ENCODE results near the gene FGA. TPM values are rescaled to one million over a fixed set of nuclear protein-coding genes. Genes with fewer than 3 reads are reported as not detected.
"Not testable (repeated sequence)": the region's sequence is repeated elsewhere in the genome, so short reads cannot be mapped to it uniquely, and the experiment has no call there.

FGA gene
- polyA plus RNA-seq, 2 of the 4 experiments (the other 2 are of a cell fraction): 10.2 to 130 TPM

DNA sequence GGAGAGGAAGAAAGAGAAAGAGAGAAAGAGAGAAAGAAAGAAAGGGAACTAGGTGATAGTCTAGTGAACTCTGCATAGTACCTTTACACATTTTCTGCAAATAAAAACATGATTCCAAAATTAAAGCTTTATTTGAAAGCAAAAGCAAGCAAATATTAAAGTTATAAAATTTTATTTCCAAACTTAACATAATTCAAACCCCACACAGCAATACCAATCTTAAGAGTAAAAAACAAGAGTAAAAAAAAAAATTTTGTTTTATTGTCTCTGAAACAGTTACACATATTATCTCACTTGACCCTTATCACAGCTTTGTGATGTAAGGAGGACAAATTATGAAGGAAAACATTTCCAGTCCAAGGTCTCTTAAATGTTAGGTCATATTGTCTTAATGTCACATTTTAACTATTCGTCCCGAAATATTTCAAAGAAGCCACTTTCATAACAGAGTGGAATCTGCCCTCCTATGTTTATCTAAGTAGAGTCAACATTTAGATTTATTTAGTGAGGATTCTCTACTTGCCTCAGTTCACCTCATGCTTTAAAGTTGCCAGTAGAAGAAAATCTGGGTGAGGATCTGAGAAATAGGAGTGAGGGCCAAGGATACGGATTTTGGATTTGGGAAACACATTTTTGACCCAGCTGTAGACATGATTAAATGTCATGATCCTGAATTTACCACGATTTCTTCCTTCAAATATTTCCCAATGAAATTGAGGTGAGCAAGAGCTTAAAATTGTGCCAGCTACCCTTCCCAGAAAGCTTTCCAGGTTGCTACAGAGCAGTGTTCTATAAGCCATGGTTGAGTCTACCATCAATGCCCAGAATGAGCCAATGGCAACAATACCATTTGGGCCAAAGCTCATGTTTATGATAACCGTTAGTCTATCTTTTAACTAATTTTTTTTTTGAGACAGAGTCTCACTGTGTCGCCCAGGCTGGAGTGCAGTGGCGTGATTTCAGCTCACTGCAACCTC lies 7.5 kb upstream of the FGA start (continued):
- TF ChIP-seq, protein P1, sequence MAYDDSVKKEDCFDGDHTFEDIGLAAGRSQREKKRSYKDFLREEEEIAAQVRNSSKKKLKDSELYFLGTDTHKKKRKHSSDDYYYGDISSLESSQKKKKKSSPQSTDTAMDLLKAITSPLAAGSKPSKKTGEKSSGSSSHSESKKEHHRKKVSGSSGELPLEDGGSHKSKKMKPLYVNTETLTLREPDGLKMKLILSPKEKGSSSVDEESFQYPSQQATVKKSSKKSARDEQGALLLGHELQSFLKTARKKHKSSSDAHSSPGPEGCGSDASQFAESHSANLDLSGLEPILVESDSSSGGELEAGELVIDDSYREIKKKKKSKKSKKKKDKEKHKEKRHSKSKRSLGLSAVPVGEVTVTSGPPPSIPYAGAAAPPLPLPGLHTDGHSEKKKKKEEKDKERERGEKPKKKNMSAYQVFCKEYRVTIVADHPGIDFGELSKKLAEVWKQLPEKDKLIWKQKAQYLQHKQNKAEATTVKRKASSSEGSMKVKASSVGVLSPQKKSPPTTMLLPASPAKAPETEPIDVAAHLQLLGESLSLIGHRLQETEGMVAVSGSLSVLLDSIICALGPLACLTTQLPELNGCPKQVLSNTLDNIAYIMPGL (CRISPR knock-in tag; IDR thresholded peaks at IDR 0.05; ENCODE audit: borderline replicate concordance): no peak
- TF ChIP-seq RAD21 (conservative IDR thresholded peaks at IDR 0.05 in 1 of 2, IDR thresholded peaks at IDR 0.05 in 1 of 2) (no peak; a peak in 1 of 5 replicates), GATA3 (IDR thresholded peaks at IDR 0.05; ENCODE audit: borderline replicate concordance) (peak; percentile 77), BHLHE40 (IDR thresholded peaks at IDR 0.05; ENCODE audit: low read depth, low read length) (no peak), RNF2 (IDR thresholded peaks at IDR 0.05; ENCODE audit: borderline replicate concordance, low read depth) (no peak), JUNB (IDR thresholded peaks at IDR 0.05) (peak; percentile 62), ZNF302 (CRISPR knock-in tag; IDR thresholded peaks at IDR 0.05) (no peak), HEYL (CRISPR knock-in tag; IDR thresholded peaks at IDR 0.05) (no peak)
- TF ChIP-seq, protein P2, sequence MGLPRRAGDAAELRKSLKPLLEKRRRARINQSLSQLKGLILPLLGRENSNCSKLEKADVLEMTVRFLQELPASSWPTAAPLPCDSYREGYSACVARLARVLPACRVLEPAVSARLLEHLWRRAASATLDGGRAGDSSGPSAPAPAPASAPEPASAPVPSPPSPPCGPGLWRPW (IDR thresholded peaks at IDR 0.05): peak; percentile 54

DNA sequence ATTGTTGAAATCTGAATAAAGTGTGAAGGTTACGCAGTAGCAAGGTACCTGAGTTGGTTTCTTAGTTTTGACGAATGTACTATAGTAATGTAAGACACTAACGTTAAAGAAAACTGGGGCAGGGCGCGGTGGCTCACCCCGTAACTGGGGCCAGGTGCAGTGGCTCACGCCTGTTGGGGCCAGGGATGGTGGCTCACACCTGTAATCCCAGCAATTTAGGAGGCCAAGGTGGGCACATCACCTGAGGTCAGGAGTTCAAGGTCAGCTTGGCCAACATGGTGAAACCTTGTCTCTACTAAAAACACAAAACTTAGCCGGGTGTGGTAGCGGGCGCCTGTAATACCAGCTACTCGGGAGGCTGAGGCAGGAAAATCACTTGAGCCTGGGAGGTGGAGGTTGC lies 6.7 kb upstream of the FGA start:
- FAIRE-seq; ATAC-seq; H3K4me3 ChIP-seq; POLR2A ChIA-PET; H3K9me3 ChIP-seq; DNase-seq (ENCODE audit: low read depth in 1 of 2, low spot score in 1 of 2): not testable (repeated sequence)
- H3K27ac ChIP-seq: peak overlapping the region; percentile 71 to 74
- H3K4me2 ChIP-seq: peak overlapping the region; percentile 74
- 88% methylated on average over 11 of the region's 11 CpGs for WGBS (ENCODE audit: missing lambda C conversion rate)
- CTCF ChIA-PET: interaction anchor here (0.6 to 2.0 kb wide), 3 partner anchors 21 to 863 kb away, joined by 3 to 9 read pairs (median 5); no protein-coding TSS in a partner anchor
- H3K4me1 ChIP-seq: peaks cover 62% of the 10 kb centered on the region

DNA sequence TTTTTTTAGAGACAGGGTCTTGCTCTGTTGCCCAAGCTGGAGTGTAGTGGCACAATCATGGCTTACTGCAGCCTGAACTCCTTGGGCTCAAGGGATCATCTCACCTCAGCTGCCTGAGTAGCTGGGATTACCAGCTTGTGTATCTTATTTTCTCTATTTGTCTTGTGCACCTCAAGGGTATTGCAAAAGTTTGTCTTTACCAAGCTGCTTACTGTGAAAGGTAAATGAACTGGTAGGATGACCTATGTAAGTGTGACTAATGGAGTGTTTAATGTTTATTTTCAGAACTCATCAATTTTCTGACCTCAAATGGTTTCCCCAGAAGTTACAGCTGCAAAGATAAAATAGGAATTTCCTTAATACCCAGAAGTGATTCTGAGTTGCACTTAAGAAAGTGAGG lies 5.3 kb upstream of the FGA start:
- ATAC-seq (peak; percentile 71 to 85; a peak in 5 of 6 replicates), DNase-seq (ENCODE audit: low read depth in 1 of 2, low spot score in 1 of 2) (peak in 1 of 2 experiments; percentile 92), FAIRE-seq (no peak)
- ChIA-PET POLR2A (interaction anchor here (0.6 kb wide), 2 partner anchors 18 to 31 kb away, joined by 3 to 6 read pairs; no protein-coding TSS in a partner anchor), CTCF (interaction anchor here (1.3 to 3.1 kb wide), 2 partner anchors 27 to 36 kb away, joined by 4 to 12 read pairs; no protein-coding TSS in a partner anchor)
- H3K4me2 ChIP-seq: peak overlapping the region; percentile 74
- H3K9me3 ChIP-seq: no peaks in the 10 kb centered on the region
- peaks cover 72% of the 10 kb centered on the region for H3K4me1 ChIP-seq
- peak overlapping the region in 1 of 2 experiments; percentile 71; a peak in 3 of 6 replicates for H3K27ac ChIP-seq
- H3K4me3 ChIP-seq: no peak overlapping the region
- TF ChIP-seq, protein P3, sequence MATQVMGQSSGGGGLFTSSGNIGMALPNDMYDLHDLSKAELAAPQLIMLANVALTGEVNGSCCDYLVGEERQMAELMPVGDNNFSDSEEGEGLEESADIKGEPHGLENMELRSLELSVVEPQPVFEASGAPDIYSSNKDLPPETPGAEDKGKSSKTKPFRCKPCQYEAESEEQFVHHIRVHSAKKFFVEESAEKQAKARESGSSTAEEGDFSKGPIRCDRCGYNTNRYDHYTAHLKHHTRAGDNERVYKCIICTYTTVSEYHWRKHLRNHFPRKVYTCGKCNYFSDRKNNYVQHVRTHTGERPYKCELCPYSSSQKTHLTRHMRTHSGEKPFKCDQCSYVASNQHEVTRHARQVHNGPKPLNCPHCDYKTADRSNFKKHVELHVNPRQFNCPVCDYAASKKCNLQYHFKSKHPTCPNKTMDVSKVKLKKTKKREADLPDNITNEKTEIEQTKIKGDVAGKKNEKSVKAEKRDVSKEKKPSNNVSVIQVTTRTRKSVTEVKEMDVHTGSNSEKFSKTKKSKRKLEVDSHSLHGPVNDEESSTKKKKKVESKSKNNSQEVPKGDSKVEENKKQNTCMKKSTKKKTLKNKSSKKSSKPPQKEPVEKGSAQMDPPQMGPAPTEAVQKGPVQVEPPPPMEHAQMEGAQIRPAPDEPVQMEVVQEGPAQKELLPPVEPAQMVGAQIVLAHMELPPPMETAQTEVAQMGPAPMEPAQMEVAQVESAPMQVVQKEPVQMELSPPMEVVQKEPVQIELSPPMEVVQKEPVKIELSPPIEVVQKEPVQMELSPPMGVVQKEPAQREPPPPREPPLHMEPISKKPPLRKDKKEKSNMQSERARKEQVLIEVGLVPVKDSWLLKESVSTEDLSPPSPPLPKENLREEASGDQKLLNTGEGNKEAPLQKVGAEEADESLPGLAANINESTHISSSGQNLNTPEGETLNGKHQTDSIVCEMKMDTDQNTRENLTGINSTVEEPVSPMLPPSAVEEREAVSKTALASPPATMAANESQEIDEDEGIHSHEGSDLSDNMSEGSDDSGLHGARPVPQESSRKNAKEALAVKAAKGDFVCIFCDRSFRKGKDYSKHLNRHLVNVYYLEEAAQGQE (IDR thresholded peaks at IDR 0.05): no peak
- TF ChIP-seq CEBPB (IDR thresholded peaks at IDR 0.05): peak; percentile 90 to 96
- TF ChIP-seq CHD2 (IDR thresholded peaks at IDR 0.05; ENCODE audit: low read length, partially characterized antibody): no peak
- no peak for TF ChIP-seq HDAC2 (IDR thresholded peaks at IDR 0.05)
- no peak for TF ChIP-seq MAZ (IDR thresholded peaks at IDR 0.05; ENCODE audit: borderline replicate concordance, low read depth, low read length)
- peak; percentile 85 for TF ChIP-seq JUNB (IDR thresholded peaks at IDR 0.05)
- TF ChIP-seq, protein P4, sequence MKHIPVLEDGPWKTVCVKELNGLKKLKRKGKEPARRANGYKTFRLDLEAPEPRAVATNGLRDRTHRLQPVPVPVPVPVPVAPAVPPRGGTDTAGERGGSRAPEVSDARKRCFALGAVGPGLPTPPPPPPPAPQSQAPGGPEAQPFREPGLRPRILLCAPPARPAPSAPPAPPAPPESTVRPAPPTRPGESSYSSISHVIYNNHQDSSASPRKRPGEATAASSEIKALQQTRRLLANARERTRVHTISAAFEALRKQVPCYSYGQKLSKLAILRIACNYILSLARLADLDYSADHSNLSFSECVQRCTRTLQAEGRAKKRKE (CRISPR knock-in tag; IDR thresholded peaks at IDR 0.05; ENCODE audit: low read depth): no peak
- TF ChIP-seq HOXB5 (CRISPR knock-in tag; IDR thresholded peaks at IDR 0.05): no peak
- TF ChIP-seq, protein P5, sequence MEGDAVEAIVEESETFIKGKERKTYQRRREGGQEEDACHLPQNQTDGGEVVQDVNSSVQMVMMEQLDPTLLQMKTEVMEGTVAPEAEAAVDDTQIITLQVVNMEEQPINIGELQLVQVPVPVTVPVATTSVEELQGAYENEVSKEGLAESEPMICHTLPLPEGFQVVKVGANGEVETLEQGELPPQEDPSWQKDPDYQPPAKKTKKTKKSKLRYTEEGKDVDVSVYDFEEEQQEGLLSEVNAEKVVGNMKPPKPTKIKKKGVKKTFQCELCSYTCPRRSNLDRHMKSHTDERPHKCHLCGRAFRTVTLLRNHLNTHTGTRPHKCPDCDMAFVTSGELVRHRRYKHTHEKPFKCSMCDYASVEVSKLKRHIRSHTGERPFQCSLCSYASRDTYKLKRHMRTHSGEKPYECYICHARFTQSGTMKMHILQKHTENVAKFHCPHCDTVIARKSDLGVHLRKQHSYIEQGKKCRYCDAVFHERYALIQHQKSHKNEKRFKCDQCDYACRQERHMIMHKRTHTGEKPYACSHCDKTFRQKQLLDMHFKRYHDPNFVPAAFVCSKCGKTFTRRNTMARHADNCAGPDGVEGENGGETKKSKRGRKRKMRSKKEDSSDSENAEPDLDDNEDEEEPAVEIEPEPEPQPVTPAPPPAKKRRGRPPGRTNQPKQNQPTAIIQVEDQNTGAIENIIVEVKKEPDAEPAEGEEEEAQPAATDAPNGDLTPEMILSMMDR (IDR thresholded peaks at IDR 0.05): no peak
- no peak for TF ChIP-seq HEYL (CRISPR knock-in tag; IDR thresholded peaks at IDR 0.05)
- TF ChIP-seq, protein P6, sequence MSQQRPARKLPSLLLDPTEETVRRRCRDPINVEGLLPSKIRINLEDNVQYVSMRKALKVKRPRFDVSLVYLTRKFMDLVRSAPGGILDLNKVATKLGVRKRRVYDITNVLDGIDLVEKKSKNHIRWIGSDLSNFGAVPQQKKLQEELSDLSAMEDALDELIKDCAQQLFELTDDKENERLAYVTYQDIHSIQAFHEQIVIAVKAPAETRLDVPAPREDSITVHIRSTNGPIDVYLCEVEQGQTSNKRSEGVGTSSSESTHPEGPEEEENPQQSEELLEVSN (IDR thresholded peaks at IDR 0.05; ENCODE audit: borderline replicate concordance, low read depth): no peak
- TF ChIP-seq FOSL2 (IDR thresholded peaks at IDR 0.05): peak; percentile 46; the same call in 1 of the 2 replicates
- TF ChIP-seq FOSL2 (CRISPR knock-in tag; IDR thresholded peaks at IDR 0.05): peak; percentile 87
- TF ChIP-seq SREBF2 (IDR thresholded peaks at IDR 0.05): no peak
- no peak for TF ChIP-seq ZC3H11A (IDR thresholded peaks at IDR 0.05)
- TF ChIP-seq SMC3 (IDR thresholded peaks at IDR 0.05): peak; percentile 41
- no peak for TF ChIP-seq POLR2A (IDR thresholded peaks at IDR 0.05; ENCODE audit: low read length)
- TF ChIP-seq, protein P2 (IDR thresholded peaks at IDR 0.05): peak; percentile 63
